22Rv1 (cell line): Measurements from ENCODE around the gene SLC8A1.

Source experiments
- H3K27ac ChIP-seq: fragments of 450-650 bp; 2 replicates; pipeline ENCODE4 v1.5.1; 2017
- CTCF ChIP-seq: fragments of 450-650 bp; IDR thresholded peaks from 2 replicates; pipeline ENCODE4 v1.5.1; 2017; ENCODE audit warnings: mild to moderate bottlenecking
- ZFX ChIP-seq: fragments of 450-650 bp; IDR thresholded peaks from 2 replicates; pipeline ENCODE4 v1.6.1; 2017; ENCODE audit warnings: antibody characterized with exemption, borderline replicate concordance

Gene SLC8A1

GRCh38 chr2:40123746-40124145 lies 328.1 kb downstream of the SLC8A1 start:
- H3K27ac ChIP-seq = no peak overlapping the region
- TF ChIP-seq CTCF (no peak), ZFX (no peak)

- TF ChIP-seq ZFX (no peak), CTCF (no peak)
- H3K27ac ChIP-seq = no peak overlapping the region
Measured at GRCh38 chr2:40123326-40123725, 328.6 kb downstream of the SLC8A1 start.

- H3K27ac ChIP-seq = no peak overlapping the region
Measured at GRCh38 chr2:40120957-40121356, 330.9 kb downstream of the SLC8A1 start.

GRCh38 chr2:40120026-40120425 lies 331.9 kb downstream of the SLC8A1 start:
- TF ChIP-seq CTCF (no peak), ZFX (no peak)
- H3K27ac ChIP-seq = no peak overlapping the region

More at GRCh38 chr2:40120957-40121356, 330.9 kb downstream of the SLC8A1 start:
- no peak for TF ChIP-seq ZFX
- no peak for TF ChIP-seq CTCF

GRCh38 chr2:40118622-40119021 lies 333.3 kb downstream of the SLC8A1 start:
- TF ChIP-seq ZFX = no peak
- TF ChIP-seq CTCF = no peak
- H3K27ac ChIP-seq = no peak overlapping the region

GRCh38 chr2:40115894-40116293 lies 336.0 kb downstream of the SLC8A1 start:
- TF ChIP-seq ZFX (no peak), CTCF (no peak)
- H3K27ac ChIP-seq = no peak overlapping the region

GRCh38 chr2:40115348-40115747 lies 336.5 kb downstream of the SLC8A1 start:
- TF ChIP-seq ZFX (no peak), CTCF (no peak)
- no peak overlapping the region for H3K27ac ChIP-seq
